GM23338 (cell line): ENCODE results near the gene PRDM10.

Source experiments
- CREB1 ChIP-seq: fragments of 250-450 bp; sonication (Bioruptor Pico); IDR thresholded peaks from 2 replicates; pipeline ENCODE4 v1.5.0; 2020; ENCODE audit warnings: low read depth, mild to moderate bottlenecking, moderate library complexity
- CTCF ChIP-seq, 2 experiments: fragments of 200-600 bp in 1 of 2; sonication (generic) in 1 of 2; conservative IDR thresholded peaks; 2 replicates each; pipeline versions ENCODE4 v1.5.1 to v1.6.1; 2016 to 2017; ENCODE audit warnings: antibody characterized with exemption in 2 of 2, low read depth in 2 of 2, mild to moderate bottlenecking in 2 of 2, moderate library complexity in 1 of 2
- EZH2 ChIP-seq: fragments of 200-600 bp; sonication (generic); IDR thresholded peaks from one replicate; pipeline ENCODE4 v1.8.0; 2017; ENCODE audit warnings: antibody characterized with exemption, mild to moderate bottlenecking, low read depth; ENCODE audit not compliant: unreplicated experiment
- EZH2phosphoT487 ChIP-seq: fragments of 200-600 bp; sonication (generic); IDR thresholded peaks from one replicate; pipeline ENCODE4 v1.8.1; 2018; ENCODE audit warnings: antibody characterized with exemption; ENCODE audit not compliant: unreplicated experiment
- JUNB ChIP-seq: IDR thresholded peaks from one replicate; pipeline ENCODE4 v1.6.1; 2016; ENCODE audit warnings: antibody characterized with exemption; ENCODE audit not compliant: unreplicated experiment
- NANOG ChIP-seq: IDR thresholded peaks from 2 replicates; pipeline ENCODE4 v1.6.1; 2016; ENCODE audit warnings: antibody characterized with exemption, borderline replicate concordance
- POLR2AphosphoS5 ChIP-seq: IDR thresholded peaks from 2 replicates; pipeline ENCODE4 v1.6.1; 2016; ENCODE audit warnings: antibody characterized with exemption, low read depth
- REST ChIP-seq: IDR thresholded peaks from one replicate; pipeline ENCODE4 v1.6.1; 2018; ENCODE audit warnings: antibody characterized with exemption; ENCODE audit not compliant: unreplicated experiment
- ZNF114 ChIP-seq: fragments of 250-450 bp; sonication (Bioruptor Pico); IDR thresholded peaks from 2 replicates; pipeline ENCODE4 v1.5.0; 2020; ENCODE audit warnings: mild to moderate bottlenecking, moderate library complexity
- ZNF331 ChIP-seq: fragments of 250-450 bp; sonication (Bioruptor Pico); IDR thresholded peaks from 2 replicates; pipeline ENCODE4 v1.5.0; 2020; ENCODE audit warnings: low read depth, mild to moderate bottlenecking, moderate library complexity

DNA sequence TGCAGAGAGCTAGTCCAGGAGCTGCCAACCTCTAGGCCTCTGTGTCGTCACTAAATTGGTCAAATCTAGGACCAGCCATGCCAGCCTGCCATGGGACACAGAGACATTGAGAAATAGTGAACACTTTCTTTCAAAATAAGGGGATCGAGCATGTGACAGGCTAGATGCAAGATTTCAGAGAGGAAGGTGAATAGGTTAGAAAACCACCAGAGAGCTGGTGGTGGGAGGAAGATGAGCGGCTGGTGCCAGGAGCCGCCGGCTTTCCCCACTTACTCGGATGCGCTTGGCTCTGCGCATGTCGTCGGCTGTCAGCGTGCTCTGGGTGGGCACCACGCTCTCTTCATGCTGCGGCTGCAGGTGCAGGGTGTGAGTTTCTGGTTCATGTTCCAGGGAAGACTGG lies 71.9 kb downstream of the PRDM10 start:
- TF ChIP-seq CTCF (conservative IDR thresholded peaks at IDR 0.05; ENCODE audit: low read depth in 2 of 2) (no peak), EZH2 (no peak), POLR2AphosphoS5 (no peak), REST (no peak), EZH2phosphoT487 (no peak), JUNB (no peak), NANOG (no peak), CREB1 (CRISPR knock-in tag) (no peak), ZNF331 (CRISPR knock-in tag) (no peak), ZNF114 (CRISPR knock-in tag) (no peak)
